Neuronal stem cell (in vitro differentiated cells): Measurements from ENCODE around the gene COL11A2.

ENCODE experiments used
- DNase-seq: peaks from one replicate; pipeline ENCODE4 v3.0.0-alpha.2; 2013; ENCODE audit warnings: low spot score
- H2AFZ ChIP-seq: one replicate; pipeline ENCODE4 v1.6.1; 2013; ENCODE audit warnings: mild to moderate bottlenecking, low read length, inconsistent platforms
- H2AK5ac ChIP-seq: 2 replicates; pipeline ENCODE4 v1.6.1; 2013; ENCODE audit warnings: low read depth, mild to moderate bottlenecking, inconsistent platforms, low read length, moderate library complexity, mixed read lengths
- H2BK120ac ChIP-seq: 2 replicates; pipeline ENCODE4 v1.6.1; 2013; ENCODE audit warnings: low read depth, mild to moderate bottlenecking, inconsistent platforms, low read length, moderate library complexity, mixed read lengths
- H2BK12ac ChIP-seq: one replicate; pipeline ENCODE4 v1.6.1; 2013; ENCODE audit warnings: low read length, inconsistent platforms
- H2BK15ac ChIP-seq: 2 replicates; pipeline ENCODE4 v1.6.1; 2013; ENCODE audit warnings: mild to moderate bottlenecking, low read length, inconsistent platforms, mixed read lengths
- H2BK5ac ChIP-seq: one replicate; pipeline ENCODE4 v1.6.1; 2013; ENCODE audit warnings: inconsistent platforms, mild to moderate bottlenecking, low read length, moderate library complexity
- H3K14ac ChIP-seq: one replicate; pipeline ENCODE4 v1.6.1; 2013; ENCODE audit warnings: low read length, inconsistent platforms
- H3K18ac ChIP-seq: 2 replicates; pipeline ENCODE4 v1.6.1; 2013; ENCODE audit warnings: low read length, inconsistent platforms
- H3K23ac ChIP-seq: 2 replicates; pipeline ENCODE4 v1.6.1; 2013; ENCODE audit warnings: low read depth, mild to moderate bottlenecking, mixed read lengths, low read length, inconsistent platforms; ENCODE audit not compliant: poor library complexity
- H3K27ac ChIP-seq: replicated peaks from 3 replicates; pipeline ENCODE4 v1.5.1; 2013; ENCODE audit warnings: low read length, inconsistent platforms
- H3K27me3 ChIP-seq, 3 experiments: 2 replicates each; pipeline ENCODE4 v1.6.1; 2013; ENCODE audit warnings: low read length in 3 of 3, mild to moderate bottlenecking in 2 of 3, inconsistent platforms in 1 of 3, low read depth in 1 of 3, mixed read lengths in 1 of 3, moderate library complexity in 1 of 3; ENCODE audit not compliant: control insufficient read depth in 3 of 3, insufficient read depth in 3 of 3
- H3K36me3 ChIP-seq, 2 donors: replicated peaks in 1 of 2; 2 replicates each; pipeline ENCODE4 v1.6.1; 2013; ENCODE audit warnings: low read length in 2 of 2; ENCODE audit not compliant: control insufficient read depth in 2 of 2, insufficient read depth in 2 of 2
- H3K4ac ChIP-seq: 2 replicates; pipeline ENCODE4 v1.6.1; 2013; ENCODE audit warnings: inconsistent platforms, mild to moderate bottlenecking, low read length, moderate library complexity
- H3K4me1 ChIP-seq, 2 donors: 1 replicate in 1 of 2; 2 replicates in 1 of 2; pipeline ENCODE4 v1.6.1; 2013; ENCODE audit warnings: low read length in 2 of 2, low read depth in 1 of 2; ENCODE audit not compliant: control insufficient read depth in 2 of 2, insufficient read depth in 1 of 2
- H3K4me2 ChIP-seq: one replicate; pipeline ENCODE4 v1.6.1; 2013; ENCODE audit warnings: mild to moderate bottlenecking, low read length, inconsistent platforms; ENCODE audit not compliant: insufficient read depth, poor library complexity, severe bottlenecking
- H3K4me3 ChIP-seq, 2 donors: 2 replicates each; pipeline ENCODE4 v1.5.1; 2013; ENCODE audit warnings: low read length in 2 of 2, mild to moderate bottlenecking in 2 of 2, inconsistent platforms in 1 of 2, moderate library complexity in 1 of 2
- H3K79me1 ChIP-seq: one replicate; pipeline ENCODE4 v1.6.1; 2013; ENCODE audit warnings: low read depth, mild to moderate bottlenecking, inconsistent platforms, low read length, moderate library complexity
- H3K9ac ChIP-seq: one replicate; pipeline ENCODE4 v1.6.1; 2013; ENCODE audit warnings: mild to moderate bottlenecking, low read depth, low read length, inconsistent platforms; ENCODE audit not compliant: poor library complexity
- H3K9me3 ChIP-seq, 2 donors: replicated peaks in 1 of 2; 2 replicates each; pipeline versions ENCODE3 to v1.6.1; 2013; ENCODE audit warnings: low read length in 2 of 2, mild to moderate bottlenecking in 2 of 2, inconsistent platforms in 1 of 2, low read depth in 1 of 2, mixed read lengths in 1 of 2, moderate library complexity in 1 of 2; ENCODE audit not compliant: control insufficient read depth in 2 of 2, insufficient read depth in 1 of 2
- H4K8ac ChIP-seq: one replicate; pipeline ENCODE4 v1.6.1; 2013; ENCODE audit warnings: low read depth, mild to moderate bottlenecking, inconsistent platforms, low read length, moderate library complexity
- H4K91ac ChIP-seq: one replicate; pipeline ENCODE4 v1.6.1; 2013; ENCODE audit warnings: low read length, low read depth, mild to moderate bottlenecking, inconsistent platforms; ENCODE audit not compliant: poor library complexity
- WGBS, 2 donors: extraction: QIAGEN DNeasy Blood & Tissue Kit; methylation state at CpG; one replicate each; pipeline ENCODE4 v1.1.7; 2013; ENCODE audit warnings: missing lambda C conversion rate in 2 of 2, mixed read lengths in 1 of 2; ENCODE audit not compliant: insufficient read length in 2 of 2, insufficient replicate concordance in 1 of 2; ENCODE audit errors: extremely low coverage in 2 of 2; 5-methylcytosine and 5-hydroxymethylcytosine counted together

COL11A2 gene

GRCh38 chr6:33166363-33166762 lies 25.9 kb downstream of the COL11A2 start:
- no peak overlapping the region for H4K91ac ChIP-seq

GRCh38 chr6:33165581-33166258 lies 26.5 kb downstream of the COL11A2 start:
- peak overlapping the region; percentile 74 for H2AK5ac ChIP-seq
- H3K79me1 ChIP-seq = no peaks in the 10 kb centered on the region
- H3K36me3 ChIP-seq = no peaks in the 10 kb centered on the region
- no peak overlapping the region for H2BK15ac ChIP-seq
- H4K8ac ChIP-seq = no peak overlapping the region
- H2BK120ac ChIP-seq = no peak overlapping the region
- no peak overlapping the region for H2BK5ac ChIP-seq
- H3K9me3 ChIP-seq = no peaks in the 10 kb centered on the region
- H3K23ac ChIP-seq = peak overlapping the region; percentile 55
- no peak for DNase-seq
- no peak overlapping the region for H3K4me3 ChIP-seq
- peaks cover 0 to 7% of the 10 kb centered on the region in 2 donors for H3K4me1 ChIP-seq
- no peak overlapping the region for H3K9ac ChIP-seq
- H3K4me2 ChIP-seq = no peak overlapping the region
- no CpG with 5 or more reads among the region's 17 CpGs for WGBS, 2 donors
- H3K4ac ChIP-seq = no peak overlapping the region
- no peak overlapping the region for H4K91ac ChIP-seq
- H2AFZ ChIP-seq = no peak overlapping the region
- no peak overlapping the region for H3K27ac ChIP-seq
- no peak overlapping the region for H3K18ac ChIP-seq
- H2BK12ac ChIP-seq = no peak overlapping the region
- no peak overlapping the region for H3K14ac ChIP-seq
- H3K27me3 ChIP-seq = peaks cover 0 to 10% (median 10%) of the 10 kb centered on the region in 3 experiments

More at GRCh38 chr6:33166363-33166762, 25.9 kb downstream of the COL11A2 start:
- Histone ChIP-seq H4K8ac (no peak overlapping the region), H2AFZ (no peak overlapping the region), H2BK15ac (no peak overlapping the region), H2BK12ac (no peak overlapping the region), H2AK5ac (no peak overlapping the region), H3K14ac (no peak overlapping the region), H3K4me2 (no peak overlapping the region), H3K36me3 (no peaks in the 10 kb centered on the region), H3K27ac (no peak overlapping the region), H3K9ac (no peak overlapping the region), H3K4me1 (peaks cover 0 to 5% of the 10 kb centered on the region in 2 donors), H3K9me3 (no peaks in the 10 kb centered on the region), H3K79me1 (no peaks in the 10 kb centered on the region), H3K23ac (no peak overlapping the region), H3K18ac (no peak overlapping the region), H2BK120ac (no peak overlapping the region), H2BK5ac (no peak overlapping the region), H3K4ac (no peak overlapping the region), H3K27me3 (peaks cover 0 to 10% (median 4%) of the 10 kb centered on the region in 3 experiments), H3K4me3 (no peak overlapping the region)
- WGBS, 2 donors = no CpG with 5 or more reads among the region's 6 CpGs
- DNase-seq = no peak

DNA sequence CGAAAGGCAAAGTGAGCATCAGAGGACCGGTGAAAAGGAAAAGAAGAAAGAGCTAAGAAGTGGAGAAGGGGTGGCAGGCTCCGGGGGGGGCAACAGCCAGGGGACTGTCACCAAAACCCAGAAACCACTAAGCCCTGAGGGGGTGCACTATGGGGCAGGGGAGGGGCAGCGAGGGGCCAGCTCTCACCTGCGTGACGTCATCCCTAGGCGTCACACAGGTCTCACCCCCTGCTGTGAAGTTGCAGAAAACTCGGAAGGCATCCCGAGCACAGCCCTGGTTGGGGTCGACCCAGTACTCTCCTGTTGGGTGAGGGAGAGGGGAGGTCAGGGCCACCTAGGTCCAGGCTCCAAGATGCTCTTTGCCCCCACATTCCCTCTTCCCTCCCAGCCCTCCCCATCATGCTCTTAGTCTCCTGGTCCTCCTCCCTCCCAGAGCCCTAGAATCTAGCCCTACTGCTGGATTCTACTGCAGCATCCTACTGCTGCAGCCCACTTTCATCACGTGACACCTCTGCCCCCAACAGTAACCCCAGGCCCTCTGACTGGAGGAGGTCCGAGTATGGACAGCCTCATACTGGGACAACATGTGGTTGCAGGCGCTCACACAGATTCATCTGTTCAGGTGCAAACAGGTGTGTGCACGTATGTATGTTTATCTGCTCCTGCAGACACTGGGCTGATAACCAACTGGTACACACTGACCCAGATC lies 27.4 kb downstream of the COL11A2 start:
- Histone ChIP-seq H3K9me3 (no peaks in the 10 kb centered on the region), H3K9ac (no peak overlapping the region), H2BK120ac (no peak overlapping the region), H3K4me3 (no peak overlapping the region), H2BK5ac (no peak overlapping the region), H3K4ac (no peak overlapping the region), H2AK5ac (peak overlapping the region; percentile 24), H3K18ac (no peak overlapping the region), H4K91ac (no peak overlapping the region), H2BK12ac (no peak overlapping the region), H3K27me3 (peaks cover 0 to 14% (median 10%) of the 10 kb centered on the region in 3 experiments), H3K79me1 (no peaks in the 10 kb centered on the region), H3K36me3 (no peaks in the 10 kb centered on the region), H3K4me2 (no peak overlapping the region), H4K8ac (no peak overlapping the region), H3K14ac (no peak overlapping the region), H2AFZ (no peak overlapping the region), H2BK15ac (no peak overlapping the region), H3K4me1 (peaks cover 0 to 7% of the 10 kb centered on the region in 2 donors), H3K23ac (no peak overlapping the region), H3K27ac (no peak overlapping the region)
- no CpG with 5 or more reads among the region's 14 CpGs for WGBS, 2 donors
- no peak for DNase-seq

DNA sequence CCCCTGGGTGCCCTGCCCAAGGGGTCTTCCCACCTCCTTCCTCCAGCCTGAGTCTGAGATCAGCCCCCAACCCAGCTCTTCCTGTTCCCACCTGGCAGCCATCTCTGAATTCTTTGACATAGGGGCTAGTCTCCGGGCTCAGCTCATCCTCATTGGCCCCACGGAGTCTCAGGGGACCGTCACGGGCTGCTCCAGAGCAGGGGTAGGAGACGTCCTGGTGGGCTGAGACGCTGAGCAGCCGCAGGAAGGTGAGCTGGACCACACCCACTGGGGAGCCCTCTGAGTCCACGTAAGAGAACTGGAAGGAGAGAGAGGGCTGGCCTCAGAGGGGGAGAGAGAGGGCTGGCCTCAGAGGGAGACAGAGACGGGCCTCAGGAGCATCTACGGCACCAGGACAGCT lies 28.1 kb downstream of the COL11A2 start:
- Histone ChIP-seq H3K9me3 (no peaks in the 10 kb centered on the region), H2AFZ (no peak overlapping the region), H4K91ac (no peak overlapping the region), H3K18ac (peak overlapping the region; percentile 57), H4K8ac (peak overlapping the region; percentile 9), H3K4me2 (no peak overlapping the region), H3K36me3 (no peaks in the 10 kb centered on the region), H2AK5ac (peak overlapping the region; percentile 24), H3K4me1 (peaks cover 0 to 7% of the 10 kb centered on the region in 2 donors), H3K23ac (no peak overlapping the region), H3K27ac (no peak overlapping the region), H2BK12ac (no peak overlapping the region), H3K14ac (peak overlapping the region; percentile 8), H3K9ac (no peak overlapping the region), H2BK120ac (no peak overlapping the region), H3K4ac (no peak overlapping the region), H2BK5ac (no peak overlapping the region), H3K79me1 (no peaks in the 10 kb centered on the region), H2BK15ac (peak overlapping the region; percentile 58), H3K4me3 (no peak overlapping the region), H3K27me3 (peaks cover 0 to 18% (median 10%) of the 10 kb centered on the region in 3 experiments)
- DNase-seq = no peak
- WGBS, 2 donors = no CpG with 5 or more reads among the region's 10 CpGs
